ENCODE results near the gene SLX9. TPM values are rescaled to one million over a fixed set of nuclear protein-coding genes. Genes with fewer than 3 reads are reported as not detected.

SLX9 gene
- total and polyA plus RNA-seq, 2 experiments from 2014 or later: 24.7 to 31.2 TPM

DNA sequence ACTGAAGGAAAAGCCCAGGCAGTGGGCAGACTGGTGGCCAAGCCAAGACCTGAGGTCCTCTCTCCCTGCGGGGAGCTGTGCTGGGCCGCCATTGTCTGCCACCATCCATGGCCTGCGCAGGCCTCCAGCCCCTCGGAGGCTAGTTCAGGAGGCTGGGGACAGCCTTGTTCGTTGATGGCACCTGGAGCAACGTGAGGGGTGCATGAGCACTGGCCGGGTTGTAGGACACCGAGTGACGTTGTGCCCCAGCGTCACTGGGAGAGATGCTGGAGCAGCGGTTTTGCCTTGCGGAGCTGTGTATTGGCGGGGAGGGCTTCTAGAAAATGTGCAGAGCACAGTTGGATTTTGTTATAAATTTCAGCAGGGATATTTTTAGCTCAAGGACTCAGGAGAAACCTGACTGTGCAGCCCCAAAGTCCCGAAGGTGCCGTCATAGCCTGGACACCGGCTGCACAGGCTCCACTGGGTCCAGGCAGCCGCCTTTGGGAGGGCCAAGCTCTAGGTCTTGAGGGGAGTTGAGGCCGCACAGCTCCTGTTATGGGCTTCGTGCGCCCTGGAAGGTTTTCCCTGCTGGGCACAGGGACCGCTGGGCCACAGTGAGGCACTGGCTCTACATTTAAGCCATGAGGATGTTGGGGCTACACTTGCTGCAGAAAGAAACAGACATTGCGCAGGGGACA is 86.4 kb downstream of the SLX9 start:
- H3K4me3 ChIP-seq: no peak overlapping the region
- H3K9me3 ChIP-seq (ENCODE audit: low read depth): no peaks in the 10 kb centered on the region
- H3K36me3 ChIP-seq: no peaks in the 10 kb centered on the region
- TF ChIP-seq, protein P1, sequence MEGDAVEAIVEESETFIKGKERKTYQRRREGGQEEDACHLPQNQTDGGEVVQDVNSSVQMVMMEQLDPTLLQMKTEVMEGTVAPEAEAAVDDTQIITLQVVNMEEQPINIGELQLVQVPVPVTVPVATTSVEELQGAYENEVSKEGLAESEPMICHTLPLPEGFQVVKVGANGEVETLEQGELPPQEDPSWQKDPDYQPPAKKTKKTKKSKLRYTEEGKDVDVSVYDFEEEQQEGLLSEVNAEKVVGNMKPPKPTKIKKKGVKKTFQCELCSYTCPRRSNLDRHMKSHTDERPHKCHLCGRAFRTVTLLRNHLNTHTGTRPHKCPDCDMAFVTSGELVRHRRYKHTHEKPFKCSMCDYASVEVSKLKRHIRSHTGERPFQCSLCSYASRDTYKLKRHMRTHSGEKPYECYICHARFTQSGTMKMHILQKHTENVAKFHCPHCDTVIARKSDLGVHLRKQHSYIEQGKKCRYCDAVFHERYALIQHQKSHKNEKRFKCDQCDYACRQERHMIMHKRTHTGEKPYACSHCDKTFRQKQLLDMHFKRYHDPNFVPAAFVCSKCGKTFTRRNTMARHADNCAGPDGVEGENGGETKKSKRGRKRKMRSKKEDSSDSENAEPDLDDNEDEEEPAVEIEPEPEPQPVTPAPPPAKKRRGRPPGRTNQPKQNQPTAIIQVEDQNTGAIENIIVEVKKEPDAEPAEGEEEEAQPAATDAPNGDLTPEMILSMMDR (IDR thresholded peaks at IDR 0.05; ENCODE audit: low read depth, low read length): no peak
- DNase-seq (ENCODE audit: low read depth in 1 of 2, low spot score in 1 of 2): no peak
- H3K4me1 ChIP-seq (ENCODE audit: low read depth): peaks cover 13% of the 10 kb centered on the region
- no peak overlapping the region for H3K27ac ChIP-seq
- no peaks in the 10 kb centered on the region for H3K27me3 ChIP-seq

Other genes starting within 250 kb of the SLX9 start
- gene KRTAP10-12, start 242.9 kb upstream of the SLX9 start, total RNA-seq: not detected in 2 replicates
- gene KRTAP10-12, start 242.9 kb upstream of the SLX9 start, polyA plus RNA-seq: not detected in 2 replicates
- 2.8 and 3.2 TPM in 2 replicates for gene TSPEAR, start 228.5 kb upstream of the SLX9 start, total RNA-seq
- 3.4 and 5.3 TPM in 2 replicates for gene TSPEAR, start 228.5 kb upstream of the SLX9 start, polyA plus RNA-seq
- gene UBE2G2, start 138.2 kb upstream of the SLX9 start, total RNA-seq: 47.8 and 79.4 TPM in 2 replicates
- 78.7 and 86.4 TPM in 2 replicates for gene UBE2G2, start 138.2 kb upstream of the SLX9 start, polyA plus RNA-seq
- 63.0 and 89.8 TPM in 2 replicates for gene SUMO3, start 122.0 kb upstream of the SLX9 start, total RNA-seq
- 95.9 and 121 TPM in 2 replicates for gene SUMO3, start 122.0 kb upstream of the SLX9 start, polyA plus RNA-seq
- gene PTTG1IP, start 66.3 kb upstream of the SLX9 start, total RNA-seq: 204 and 218 TPM in 2 replicates
- 240 and 253 TPM in 2 replicates for gene PTTG1IP, start 66.3 kb upstream of the SLX9 start, polyA plus RNA-seq
- gene ITGB2, start 19.1 kb upstream of the SLX9 start, total RNA-seq: 0.25 and 0.57 TPM in 2 replicates
- 0.12 and 0.27 TPM in 2 replicates for gene ITGB2, start 19.1 kb upstream of the SLX9 start, polyA plus RNA-seq
- gene ADARB1, start 134.6 kb downstream of the SLX9 start, total RNA-seq: 10.7 and 14.0 TPM in 2 replicates
- gene ADARB1, start 134.6 kb downstream of the SLX9 start, polyA plus RNA-seq: 9.4 and 11.1 TPM in 2 replicates

All from cardiac muscle cell (in vitro differentiated cells and primary cell).